Hematopoietic multipotent progenitor cell treated with erythropoietin and hydrocortisone succinate and interleukin-3 and kit ligand, for 17 days (in vitro differentiated cells): ENCODE measurements around the gene HMX1.

ENCODE experiments used
- DNase-seq: peaks from one replicate; pipeline ENCODE4 v3.0.0-alpha.2; 2015; ENCODE audit warnings: low spot score

The HMX1 gene

GRCh38 chr4:8871417-8872401 lies at the start of gene HMX1:
Gene HMX1, minus strand, starts transcription at chr4:8871839. Its CDS starts 225 bp downstream, at chr4:8871614.
- no peak for DNase-seq

- DNase-seq: no peak
These were observed 49.3 kb upstream of the HMX1 start for GRCh38 chr4:8920969-8921368.

- DNase-seq: no peak
These were observed 48.8 kb upstream of the HMX1 start for GRCh38 chr4:8920289-8920965.

- no peak for DNase-seq
These were observed 48.1 kb upstream of the HMX1 start for GRCh38 chr4:8919651-8920288.

- DNase-seq: peak; percentile 34
These were observed 46.5 kb upstream of the HMX1 start for GRCh38 chr4:8917868-8918783.

- DNase-seq: no peak
These were observed 45.7 kb upstream of the HMX1 start for GRCh38 chr4:8917321-8917811.

- DNase-seq: no peak
These were observed 45.3 kb upstream of the HMX1 start for GRCh38 chr4:8916906-8917305.

GRCh38 chr4:8916351-8916885 lies 44.8 kb upstream of the HMX1 start:
- no peak for DNase-seq

GRCh38 chr4:8915201-8916200 lies 43.9 kb upstream of the HMX1 start:
- DNase-seq: no peak

GRCh38 chr4:8914461-8915171 lies 43.0 kb upstream of the HMX1 start:
- DNase-seq: no peak

- DNase-seq: no peak
These were observed 42.3 kb upstream of the HMX1 start for GRCh38 chr4:8913858-8914460.

GRCh38 chr4:8913121-8913857 lies 41.6 kb upstream of the HMX1 start:
- no peak for DNase-seq

- no peak for DNase-seq
These were observed 40.9 kb upstream of the HMX1 start for GRCh38 chr4:8912506-8912905.

- no peak for DNase-seq
These were observed 40.4 kb upstream of the HMX1 start for GRCh38 chr4:8912089-8912455.

GRCh38 chr4:8911316-8912088 lies 39.9 kb upstream of the HMX1 start:
- DNase-seq: no peak

GRCh38 chr4:8910822-8911315 lies 39.2 kb upstream of the HMX1 start:
- no peak for DNase-seq
